Measurements from ENCODE around the gene CERS2.

Gene CERS2

GRCh38 chr1:150922519-150922975, 52.1 kb downstream of the CERS2 start:
- in situ Hi-C loops (cut with HindIII; ENCODE audit: low sequenced_read_pairs): no loop called here

- in situ Hi-C loops (cut with HindIII; ENCODE audit: low sequenced_read_pairs): no loop called here
These were observed 57.2 kb downstream of the CERS2 start for GRCh38 chr1:150917387-150917786.
